HG03432 (cell line): ENCODE results near the gene BMP7.

Experiments used
- ATAC-seq: cut with Tn5 transposase; IDR thresholded peaks from one replicate; pipeline ENCODE4 v1.9.1; 2021; ENCODE audit warnings: mild to moderate bottlenecking, moderate library complexity; ENCODE audit not compliant: unreplicated experiment

BMP7 gene

DNA sequence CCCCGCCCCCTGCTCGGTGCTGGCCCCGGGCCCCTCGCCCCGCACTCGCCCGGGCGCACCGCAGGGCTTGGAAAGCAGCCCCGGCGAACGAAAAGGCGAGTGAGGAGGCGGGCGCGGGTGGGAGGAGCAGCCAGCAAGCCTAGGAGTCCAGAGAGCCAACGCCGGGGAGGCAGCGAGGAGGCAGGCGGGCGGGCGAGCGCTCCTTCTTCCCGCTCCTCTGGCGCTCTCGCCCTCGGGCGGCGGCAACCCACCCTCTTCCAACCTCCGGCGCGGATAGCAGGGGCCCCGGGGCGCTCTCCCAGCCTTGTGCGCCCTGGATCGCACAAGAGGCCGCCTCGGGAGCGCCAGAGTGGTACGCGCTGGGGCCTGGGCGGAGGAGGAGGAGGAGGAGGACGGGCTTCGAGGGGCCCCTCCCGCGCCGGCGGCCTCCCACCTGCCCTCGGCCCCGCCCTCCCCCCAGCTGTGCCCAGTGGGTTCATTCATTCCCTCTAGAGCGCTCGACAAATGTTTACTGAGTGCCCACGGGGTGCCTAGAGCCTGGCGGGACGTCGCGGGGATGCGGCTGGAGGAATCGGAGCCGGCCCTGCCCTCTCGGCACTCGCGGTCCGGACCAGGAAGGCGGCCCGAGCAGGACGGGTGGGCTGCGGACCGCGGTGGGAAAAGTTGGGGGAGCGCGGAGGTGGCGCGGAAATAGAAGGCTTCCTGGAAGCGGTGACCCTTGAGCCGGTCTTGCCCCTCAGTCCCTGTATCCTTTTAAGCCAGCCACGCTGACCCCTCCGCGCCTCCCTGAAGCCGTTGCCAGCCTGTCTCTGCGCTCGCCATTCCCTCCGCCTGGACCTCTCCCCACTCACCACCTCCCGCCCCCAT lies at the start of gene BMP7:
Gene BMP7 (minus strand): TSS at position 351 of the 867 bp plus-strand sequence. CDS start 519 bp downstream, outside the sequence.
- ATAC-seq = no peak

DNA sequence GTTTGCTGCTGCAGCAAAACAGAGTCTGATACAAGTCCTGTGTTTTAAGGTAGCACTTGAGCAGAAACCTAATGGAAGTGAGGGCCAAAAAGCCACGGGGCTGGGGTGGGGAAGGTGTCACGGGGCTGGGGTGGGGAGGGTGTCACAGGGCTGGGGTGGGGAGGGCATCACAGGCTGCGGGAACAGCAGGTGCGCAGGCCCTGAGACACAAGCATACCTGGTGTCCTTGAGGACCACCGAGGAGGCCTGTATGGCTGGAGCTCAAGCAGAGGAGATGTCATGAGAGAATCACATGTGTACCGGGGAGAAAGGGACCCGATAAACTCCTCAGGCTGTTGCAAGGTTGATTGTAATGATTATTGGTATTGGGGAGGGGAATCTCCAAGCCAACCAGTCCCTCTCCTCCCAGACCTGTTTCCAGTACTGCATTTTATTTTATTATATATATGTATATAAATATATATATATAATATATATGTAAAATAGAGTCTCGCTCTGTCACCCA lies 49.6 kb upstream of the BMP7 start:
- no peak for ATAC-seq

DNA sequence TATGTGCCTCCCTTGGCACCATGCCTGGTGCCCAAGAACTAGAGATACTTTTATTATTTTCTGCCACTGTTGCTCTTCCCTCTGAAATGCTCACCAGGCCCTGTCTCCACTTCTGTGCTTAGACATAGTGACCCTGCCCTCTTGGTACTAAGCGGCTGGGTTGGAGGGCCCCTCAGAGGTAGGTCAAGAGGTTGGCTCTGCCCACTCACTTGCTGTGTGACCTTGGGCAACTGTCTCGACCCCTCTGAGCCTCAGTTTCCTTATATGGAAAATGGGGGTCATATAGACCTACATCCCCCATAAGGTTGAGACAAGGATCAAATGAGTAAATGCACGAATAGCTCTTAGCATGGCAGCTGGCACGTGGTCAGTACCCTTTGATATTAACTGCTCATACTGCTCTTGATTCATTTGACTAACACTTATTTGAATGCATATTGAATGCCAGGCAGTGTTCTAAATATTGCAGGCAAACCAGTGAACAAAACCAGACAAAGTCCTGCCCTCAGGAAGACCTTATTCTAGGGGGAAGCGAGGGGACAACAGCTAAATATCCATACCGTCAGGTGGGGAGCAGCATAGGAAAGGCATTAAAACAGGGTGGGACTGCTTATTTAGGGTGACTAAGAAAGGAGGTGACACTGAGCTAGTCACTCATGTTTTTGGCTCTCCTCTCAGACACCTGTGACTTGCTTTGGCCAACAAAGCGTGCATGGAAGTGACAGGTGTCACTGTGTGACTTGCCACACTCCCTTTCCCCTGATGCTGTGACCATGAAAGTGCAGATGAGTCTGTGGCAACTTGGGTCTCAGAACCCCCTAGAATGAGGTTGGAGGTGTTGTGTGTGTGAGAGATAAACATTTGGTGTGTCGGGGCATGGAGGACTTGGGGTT lies 48.9 kb upstream of the BMP7 start:
- no peak for ATAC-seq

DNA sequence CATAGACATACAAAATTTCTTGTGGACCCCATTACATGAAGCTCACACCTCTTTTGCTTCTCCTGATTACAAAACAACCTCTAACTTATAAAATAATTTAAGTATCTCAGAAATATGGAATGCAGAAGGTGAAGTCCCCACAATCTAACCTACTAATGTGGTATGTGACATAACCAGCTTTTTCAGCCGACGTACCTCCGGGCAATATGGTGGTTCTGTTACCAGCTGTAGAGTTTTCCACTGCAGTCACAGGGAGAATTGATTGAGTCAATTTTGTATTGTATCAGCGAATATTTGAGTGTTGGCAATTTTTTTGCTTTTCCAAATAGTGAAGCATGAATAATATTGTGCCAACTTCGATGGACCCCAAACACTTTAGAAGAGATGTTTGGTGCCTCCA lies 47.5 kb upstream of the BMP7 start:
- no peak for ATAC-seq

DNA sequence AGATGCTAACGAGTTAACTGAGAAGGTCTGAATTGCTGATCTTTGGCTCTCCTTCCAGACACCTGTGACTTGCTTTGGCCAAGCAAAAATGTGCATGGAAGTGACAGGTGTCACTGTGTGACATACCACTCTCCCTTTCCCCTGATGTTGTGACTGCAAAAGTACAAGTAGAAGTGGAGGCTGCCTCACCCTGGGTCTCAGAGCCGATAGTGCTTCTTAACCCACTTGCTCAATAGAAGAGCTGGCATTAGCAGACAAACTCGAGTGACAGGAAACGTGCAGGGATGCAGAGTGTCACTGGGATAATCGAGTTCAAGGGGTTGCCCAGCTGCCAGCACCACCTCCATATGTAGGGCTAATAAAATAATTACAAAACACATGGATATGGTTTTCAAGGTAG lies 46.8 kb upstream of the BMP7 start:
- no peak for ATAC-seq

DNA sequence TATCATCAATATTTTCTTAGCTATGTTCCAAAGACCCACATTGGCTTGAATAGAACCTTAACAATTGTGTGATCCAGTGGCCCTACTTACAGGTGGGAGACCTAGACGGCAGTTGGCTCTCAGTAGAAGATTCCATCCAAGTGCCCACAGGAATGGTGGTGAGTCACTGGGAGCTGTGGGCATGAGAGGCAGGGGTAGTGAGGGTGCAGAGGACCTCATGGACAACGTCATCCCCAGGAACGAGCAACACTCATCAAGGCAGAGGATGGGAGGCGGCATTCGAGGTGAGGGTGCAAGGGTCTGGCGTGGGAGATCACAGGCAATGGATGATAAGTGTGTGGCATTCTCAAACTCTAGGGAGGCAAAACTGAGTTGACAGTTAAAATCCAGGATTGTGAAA lies 45.7 kb upstream of the BMP7 start:
- ATAC-seq = no peak

DNA sequence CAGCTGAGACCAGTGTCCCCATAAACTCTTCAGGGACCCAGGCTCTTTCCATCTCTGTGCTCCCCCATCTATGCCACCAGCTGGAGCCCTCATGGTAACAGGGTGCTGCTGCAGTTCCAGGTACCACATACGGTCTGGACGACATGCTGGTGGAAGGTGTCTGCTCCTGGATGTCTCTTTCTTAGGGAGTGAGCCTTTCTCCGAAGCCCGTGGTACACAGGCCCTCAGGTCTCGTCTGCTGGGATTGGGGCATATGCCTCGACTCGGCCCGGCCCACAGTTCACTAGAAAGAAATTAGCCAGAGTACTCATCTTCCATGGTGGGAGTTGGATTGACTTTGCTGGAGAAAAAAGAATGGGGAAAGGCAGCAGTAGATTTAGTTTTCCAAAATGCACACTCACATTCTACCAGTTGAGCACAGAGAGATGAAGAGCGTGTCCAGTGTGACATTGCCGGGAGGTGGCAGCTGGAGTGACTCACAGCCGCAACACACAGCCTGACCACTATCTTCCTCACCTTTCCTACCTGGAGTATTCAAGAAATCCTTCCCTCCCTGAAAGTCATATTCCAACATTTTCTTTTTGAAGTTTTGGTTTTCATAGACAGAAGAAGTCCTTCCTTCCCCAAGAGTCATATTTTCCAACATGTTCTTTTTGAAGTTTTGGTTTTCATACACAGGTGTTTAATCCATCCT lies 44.5 kb upstream of the BMP7 start:
- no peak for ATAC-seq

DNA sequence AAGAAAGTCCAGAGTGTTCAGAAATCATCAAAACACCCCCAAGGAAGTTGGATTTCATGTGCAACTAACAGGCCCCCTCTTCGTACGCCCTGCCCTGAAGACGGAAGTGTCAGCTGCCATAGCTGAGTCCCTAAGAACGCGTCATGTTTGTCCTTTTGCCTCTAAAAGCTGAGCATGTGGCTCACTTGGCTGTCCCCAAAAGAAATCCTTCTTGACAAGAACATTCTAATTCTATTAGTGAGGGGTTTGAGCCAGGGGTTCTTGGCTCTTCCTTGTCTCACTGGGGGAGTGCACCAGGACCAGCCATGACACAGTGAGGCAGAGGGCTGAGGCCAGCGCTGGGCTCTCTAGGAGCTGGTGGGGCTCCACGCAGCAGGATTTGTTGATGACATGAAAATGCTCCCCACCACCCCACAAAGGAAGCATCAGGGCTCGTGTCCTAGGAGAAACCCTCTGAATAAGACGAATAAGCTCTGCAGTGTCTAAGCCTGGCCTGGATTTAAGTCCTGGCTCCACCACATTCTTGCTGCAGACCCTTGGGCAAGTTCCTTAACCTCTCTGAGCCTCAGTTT lies 43.2 kb upstream of the BMP7 start:
- ATAC-seq = no peak

DNA sequence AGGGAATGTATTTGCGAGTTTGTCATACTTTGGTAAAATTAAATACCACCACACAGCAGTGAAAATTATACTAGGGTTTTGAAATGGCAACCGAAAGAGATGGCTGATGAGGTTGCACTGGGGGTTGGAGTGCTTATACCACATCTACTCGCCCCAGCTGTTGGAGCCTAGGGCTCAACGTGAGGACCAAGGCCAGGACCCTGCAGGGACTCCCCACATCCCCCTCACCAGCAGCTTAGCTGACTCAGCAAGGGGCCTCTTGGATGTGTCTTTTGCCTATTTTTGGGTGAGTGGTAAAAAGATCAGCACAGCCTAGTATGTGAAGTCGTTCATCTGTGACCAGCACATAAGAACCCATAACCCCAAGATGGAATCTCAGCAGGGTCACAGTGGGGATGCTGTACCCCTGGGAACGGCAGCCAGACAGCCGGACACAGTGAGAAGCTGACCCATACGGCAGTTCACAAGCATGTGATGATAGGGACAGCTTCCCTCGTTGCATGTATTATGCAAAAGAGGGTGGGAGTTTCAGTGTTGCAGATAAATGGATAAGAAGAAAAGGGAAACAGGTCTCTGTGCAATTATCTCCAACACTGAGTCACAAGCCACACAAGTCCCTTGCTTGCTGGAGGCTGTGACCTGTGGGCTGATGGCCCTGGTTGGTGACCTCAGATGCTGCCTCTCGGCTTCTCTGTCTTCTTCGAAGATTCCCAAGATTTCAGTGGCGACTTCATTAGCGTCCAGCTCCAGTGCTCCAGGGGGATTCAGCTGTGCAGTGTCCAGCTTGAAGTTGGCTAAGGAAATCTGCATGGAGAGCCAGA lies 42.2 kb upstream of the BMP7 start:
- ATAC-seq = peak; percentile 51

DNA sequence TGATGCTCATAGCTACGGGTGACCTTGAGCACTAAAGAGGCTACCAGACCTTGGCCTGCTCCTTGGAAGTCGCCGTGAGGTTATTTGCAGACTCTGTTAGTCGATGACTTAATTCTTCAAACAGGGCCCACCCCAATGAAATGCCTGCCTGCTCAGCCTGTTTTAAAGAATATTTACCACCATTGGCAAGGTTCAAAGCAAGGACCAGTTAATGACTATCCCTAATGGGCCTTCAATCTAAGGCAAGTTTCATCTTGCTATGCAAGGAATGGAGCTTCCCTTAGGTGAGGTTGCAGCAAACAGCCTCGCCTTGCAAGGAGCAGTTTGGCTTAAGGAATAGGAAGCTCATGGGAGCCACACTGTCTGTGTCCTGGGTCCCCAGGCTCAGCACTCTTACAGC lies 40.3 kb upstream of the BMP7 start:
- ATAC-seq = no peak

DNA sequence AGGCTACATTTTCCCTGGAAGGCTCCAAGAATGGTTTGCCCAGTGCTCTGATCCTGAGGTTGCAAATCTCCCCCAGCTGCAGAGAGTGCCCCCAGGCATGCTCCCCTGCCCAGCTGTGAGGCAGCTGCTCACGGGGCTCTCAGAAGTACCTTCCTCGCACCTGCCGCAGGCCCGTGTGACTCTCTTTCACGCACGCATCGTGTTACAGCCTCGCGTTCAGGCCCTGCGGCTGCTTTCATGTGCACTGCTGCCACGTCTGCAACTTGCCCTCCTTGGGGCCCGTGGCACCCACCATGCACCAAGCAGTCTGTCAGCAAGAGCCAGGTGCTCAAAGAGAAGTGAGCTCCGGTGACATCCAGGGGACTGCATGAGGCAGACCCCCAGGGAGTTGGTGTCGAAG lies 34.6 kb upstream of the BMP7 start:
- no peak for ATAC-seq

DNA sequence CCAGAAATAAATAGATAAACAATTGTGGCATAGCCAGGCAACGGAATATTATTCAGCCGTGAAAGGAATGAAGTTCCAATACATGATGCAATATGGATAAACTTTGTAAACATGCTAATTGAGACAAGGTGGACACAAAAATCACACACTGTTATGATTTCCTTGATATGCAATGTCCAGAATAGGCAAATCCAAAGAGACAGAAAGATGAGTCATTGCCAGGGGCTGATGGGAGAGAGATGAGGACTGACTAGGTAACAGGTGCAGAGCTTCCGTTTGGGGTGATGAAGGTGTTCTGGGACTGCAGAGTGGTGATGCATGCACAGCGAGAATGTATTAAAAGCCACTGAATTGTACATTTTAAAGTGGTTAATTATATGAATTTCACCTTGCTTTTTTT lies 32.0 kb upstream of the BMP7 start:
- no peak for ATAC-seq

DNA sequence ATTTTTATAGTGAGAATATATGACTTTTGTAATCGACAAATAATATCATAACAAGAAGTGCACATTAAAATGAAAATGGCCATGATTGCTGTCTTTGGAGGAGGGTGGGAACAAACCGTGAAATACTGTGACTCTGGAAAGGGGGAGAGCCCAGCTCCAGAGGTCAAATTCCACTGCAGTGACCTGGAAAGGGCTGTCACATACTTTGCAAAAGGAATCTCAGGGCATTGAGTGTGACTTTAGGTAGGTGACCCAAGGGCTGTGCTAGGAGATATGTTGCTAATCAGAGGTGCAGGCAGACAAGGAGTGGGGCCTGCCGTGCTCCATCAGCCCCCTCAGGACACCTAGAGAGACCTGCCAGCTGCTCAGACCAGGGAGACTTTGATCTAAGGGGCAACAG lies 28.1 kb upstream of the BMP7 start:
- ATAC-seq = no peak

DNA sequence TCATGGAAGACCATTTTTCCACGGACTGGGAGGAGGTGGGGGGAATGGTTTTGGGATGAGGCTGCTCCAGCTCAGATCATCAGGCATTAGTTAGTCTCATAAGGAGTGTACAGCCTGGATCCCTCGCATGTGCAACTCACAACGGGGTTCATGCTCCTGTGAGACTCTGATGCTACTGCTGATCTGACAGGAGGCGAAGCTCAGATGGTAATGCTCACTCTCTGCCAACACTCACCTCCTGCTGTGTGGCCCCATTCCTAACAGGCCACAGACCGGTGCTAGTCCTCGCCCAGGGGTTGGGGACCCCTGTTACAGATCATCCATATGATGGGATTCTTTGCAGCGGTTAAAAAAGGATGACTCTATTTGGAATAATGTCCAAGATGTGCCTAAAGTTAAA lies 27.6 kb upstream of the BMP7 start:
- no peak for ATAC-seq

DNA sequence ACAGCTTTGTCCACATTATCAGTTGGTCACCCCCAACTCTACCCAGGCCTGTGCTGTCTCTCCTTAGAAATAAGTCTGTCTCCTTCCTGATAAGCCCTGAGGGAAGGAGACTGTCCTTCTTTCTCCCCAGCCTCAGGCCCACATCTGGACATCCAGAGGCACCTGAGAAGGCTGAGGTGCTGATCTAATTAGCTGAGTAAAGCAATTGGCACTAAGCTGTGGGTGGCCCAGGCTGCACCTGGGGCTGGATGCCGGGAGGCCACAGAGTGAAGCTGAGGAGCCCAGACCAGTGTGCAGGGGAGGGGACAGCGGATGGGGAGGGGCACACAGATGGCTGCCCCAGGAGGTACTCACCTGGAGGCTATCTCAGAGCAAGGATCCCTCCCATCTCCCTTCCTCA lies 26.2 kb upstream of the BMP7 start:
- ATAC-seq = no peak

DNA sequence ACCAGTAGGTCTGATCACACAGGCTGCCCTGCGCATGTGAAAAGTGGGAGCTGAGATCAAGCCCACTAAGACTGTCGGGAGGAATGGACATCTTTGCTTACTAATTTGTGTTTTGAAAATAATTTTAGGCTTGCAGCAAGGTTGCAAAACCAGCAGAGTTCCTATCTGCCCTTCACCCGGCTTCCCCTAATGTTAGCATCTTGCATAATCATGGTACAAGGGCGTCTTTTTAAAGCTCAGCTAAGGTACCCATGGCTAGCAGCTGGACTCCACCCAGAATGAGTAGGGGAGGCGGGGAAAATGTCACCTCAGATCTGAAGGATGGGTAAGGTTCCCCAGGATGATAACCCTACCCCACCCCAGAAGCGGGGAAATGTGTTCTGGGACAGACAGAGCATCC lies 25.3 kb upstream of the BMP7 start:
- ATAC-seq = no peak

DNA sequence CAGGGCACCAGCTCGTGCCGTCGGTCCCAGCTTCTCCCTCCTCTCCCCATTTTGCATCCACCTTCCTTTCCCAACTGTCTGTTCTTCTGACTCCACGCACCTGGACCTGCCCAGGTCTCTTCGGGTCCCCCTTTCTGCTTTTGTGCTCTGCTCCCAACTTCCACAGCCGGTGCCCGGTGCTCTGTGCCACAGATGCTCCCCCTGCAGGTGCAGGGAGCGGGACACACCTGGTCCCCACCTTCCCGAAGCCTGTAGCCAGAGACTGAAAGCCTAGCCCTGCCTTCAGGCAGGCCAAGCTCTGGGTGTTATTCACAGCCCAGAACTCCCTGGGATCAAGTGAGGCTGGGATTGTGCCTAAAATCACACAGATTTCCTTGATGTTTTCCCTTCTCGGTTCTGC lies 24.6 kb upstream of the BMP7 start:
- no peak for ATAC-seq

DNA sequence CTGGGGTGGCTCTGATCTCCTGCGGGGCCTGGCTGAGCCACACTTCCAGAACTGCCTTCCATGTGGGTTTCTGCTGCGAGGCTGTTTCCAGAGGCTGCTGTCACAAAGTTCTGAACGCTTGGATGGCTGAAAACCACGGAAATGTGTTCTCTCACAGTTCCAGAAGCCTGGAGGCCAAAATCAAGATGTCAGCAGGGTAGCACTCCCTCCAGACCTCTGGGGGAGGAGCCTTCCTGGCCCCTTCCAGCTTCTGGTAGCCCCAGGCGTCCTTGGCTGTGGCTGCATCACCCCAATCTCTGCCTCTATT lies 23.7 kb upstream of the BMP7 start:
- no peak for ATAC-seq

DNA sequence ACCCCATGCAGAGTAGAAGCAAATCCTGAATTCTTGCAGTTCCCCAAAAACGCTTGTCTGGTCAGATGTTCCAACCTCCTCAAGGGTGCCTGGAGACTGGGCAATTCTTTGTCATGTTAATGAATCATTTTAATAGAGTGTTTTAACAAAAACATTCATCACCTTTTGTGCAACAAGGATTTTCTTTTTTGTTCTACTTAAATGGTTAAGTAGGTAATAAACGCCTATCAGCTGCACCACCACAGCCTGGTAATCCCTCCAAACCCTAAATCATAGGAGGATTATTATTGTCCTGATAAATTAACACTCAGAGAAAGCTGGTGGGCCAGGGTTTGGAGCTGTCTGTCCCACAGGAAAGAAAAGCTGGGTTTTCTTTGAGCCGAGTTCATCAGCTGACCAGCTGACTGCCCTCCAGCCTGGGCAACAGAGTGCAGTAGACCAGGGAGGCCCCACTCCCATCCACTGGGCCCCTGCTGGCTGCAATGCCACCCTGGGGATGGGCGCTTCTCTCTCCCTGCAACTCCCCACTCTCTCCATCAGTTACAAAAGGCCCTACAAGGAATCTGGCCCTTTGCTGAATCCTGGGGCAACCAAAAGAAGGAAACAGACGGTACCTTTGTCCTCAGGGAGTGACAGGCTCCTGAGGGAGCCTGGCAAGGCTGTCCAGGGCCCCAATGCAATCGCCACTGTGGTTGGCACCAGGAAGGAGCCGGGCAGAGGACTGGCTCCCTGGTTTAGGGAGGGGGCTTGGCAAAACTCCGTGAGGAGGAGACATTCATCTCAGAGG lies 23.1 kb upstream of the BMP7 start:
- ATAC-seq = no peak
